MM.1S (cell line): Measurements from ENCODE around the gene IL1F10.
A peak's percentile ranks its signal among the peaks of the same experiment; 100 is the strongest.

ENCODE experiments used
- DNase-seq: peaks from one replicate; pipeline ENCODE4 v3.0.0-alpha.2; 2015
- H2AFZ ChIP-seq: fragments of 300-600 bp; sonication (generic); 2 replicates; pipeline ENCODE4 v1.6.0; 2016; ENCODE audit warnings: antibody characterized with exemption, low read length
- H3F3A ChIP-seq: fragments of 300-600 bp; sonication (generic); 2 replicates; pipeline ENCODE4 v1.6.1; 2016; ENCODE audit warnings: mild to moderate bottlenecking, antibody characterized with exemption, low read length, moderate library complexity, mixed read lengths; ENCODE audit not compliant: insufficient read depth
- H3K27ac ChIP-seq: fragments of 300-600 bp; sonication (generic); 2 replicates; pipeline ENCODE4 v1.5.1; 2016; ENCODE audit warnings: mild to moderate bottlenecking, low read length
- H3K27me3 ChIP-seq: fragments of 300-600 bp; sonication (generic); replicated peaks from 2 replicates; pipeline ENCODE4 v1.6.0; 2016; ENCODE audit warnings: low read length; ENCODE audit not compliant: insufficient read depth
- H3K36me3 ChIP-seq: fragments of 300-600 bp; sonication (generic); replicated peaks from 2 replicates; pipeline ENCODE4 v1.6.1; 2016; ENCODE audit warnings: mild to moderate bottlenecking, low read length, mixed read lengths; ENCODE audit not compliant: insufficient read depth
- H3K4me1 ChIP-seq: fragments of 300-600 bp; sonication (generic); 2 replicates; pipeline ENCODE4 v1.6.1; 2016; ENCODE audit warnings: low read length, mixed read lengths
- H3K4me2 ChIP-seq: fragments of 300-600 bp; sonication (generic); 2 replicates; pipeline ENCODE4 v1.6.0; 2016; ENCODE audit warnings: low read depth, low read length
- H3K4me3 ChIP-seq: fragments of 300-600 bp; sonication (generic); 2 replicates; pipeline ENCODE4 v1.5.1; 2016; ENCODE audit warnings: low read length, mixed read lengths
- H3K79me2 ChIP-seq: fragments of 300-600 bp; sonication (generic); 2 replicates; pipeline ENCODE4 v1.6.1; 2016; ENCODE audit warnings: mixed run types, low read length, mixed read lengths
- H3K9ac ChIP-seq: fragments of 300-600 bp; sonication (generic); 2 replicates; pipeline ENCODE4 v1.6.1; 2016; ENCODE audit warnings: low read length, mixed read lengths
- H3K9me2 ChIP-seq: fragments of 300-600 bp; sonication (generic); replicated peaks from 2 replicates; pipeline ENCODE4 v1.6.1; 2016; ENCODE audit warnings: mild to moderate bottlenecking, low read length, mixed read lengths; ENCODE audit not compliant: insufficient read depth
- H3K9me3 ChIP-seq: fragments of 300-600 bp; sonication (generic); replicated peaks from 2 replicates; pipeline ENCODE4 v1.6.1; 2016; ENCODE audit warnings: mild to moderate bottlenecking, low read length, mixed read lengths; ENCODE audit not compliant: insufficient read depth
- H4K20me1 ChIP-seq: fragments of 300-600 bp; sonication (generic); 2 replicates; pipeline ENCODE4 v1.6.1; 2016; ENCODE audit warnings: mild to moderate bottlenecking, low read length, moderate library complexity, mixed read lengths; ENCODE audit not compliant: insufficient read depth
- EZH2 ChIP-seq: fragments of 300-600 bp; sonication (generic); optimal IDR thresholded peaks from 2 replicates; pipeline ENCODE3; 2017; ENCODE audit warnings: low read depth, mild to moderate bottlenecking, antibody characterized with exemption, low read length, mixed read lengths
- EZH2phosphoT487 ChIP-seq: fragments of 300-600 bp; sonication (generic); IDR thresholded peaks from 2 replicates; pipeline ENCODE4 v1.6.1; 2018; ENCODE audit warnings: antibody characterized with exemption, low read length
- TF ChIP-seq, protein P1 (sequence below): fragments of 300-600 bp; sonication (generic); IDR thresholded peaks from 2 replicates; pipeline ENCODE4 v1.5.1; 2016; ENCODE audit warnings: antibody characterized with exemption, low read length, mixed read lengths

Gene IL1F10

DNA sequence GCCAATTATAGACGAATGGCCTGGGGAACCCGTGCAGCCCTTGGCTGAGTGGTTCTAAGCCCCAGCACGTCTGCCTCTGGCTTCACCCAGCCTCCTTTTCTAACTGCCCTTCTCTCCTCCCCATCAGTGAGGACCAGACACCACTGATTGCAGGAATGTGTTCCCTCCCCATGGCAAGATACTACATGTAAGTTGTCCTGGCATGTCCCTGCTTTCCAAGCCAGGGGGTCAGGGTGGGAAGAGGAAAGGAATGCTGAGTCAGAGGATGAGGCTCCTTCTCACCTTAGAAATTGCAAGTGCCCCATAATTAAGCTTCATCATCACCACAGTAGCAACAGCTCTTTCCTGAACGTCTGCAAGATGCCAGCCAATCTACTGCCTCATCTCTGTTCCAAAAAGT lies 4.8 kb downstream of the IL1F10 start:
- peaks cover 43% of the 10 kb centered on the region for H3K4me1 ChIP-seq
- no peaks in the 10 kb centered on the region for H3K27me3 ChIP-seq
- H3K9me2 ChIP-seq: no peaks in the 10 kb centered on the region
- no peaks in the 10 kb centered on the region for H3K79me2 ChIP-seq
- no peak overlapping the region for H2AFZ ChIP-seq
- no peak overlapping the region for H3K9ac ChIP-seq
- H3K9me3 ChIP-seq: no peaks in the 10 kb centered on the region
- H4K20me1 ChIP-seq: no peaks in the 10 kb centered on the region
- H3K4me3 ChIP-seq: no peak overlapping the region
- no peak overlapping the region for H3K4me2 ChIP-seq
- no peaks in the 10 kb centered on the region for H3K36me3 ChIP-seq
- H3F3A ChIP-seq: no peaks in the 10 kb centered on the region
- no peak for TF ChIP-seq EZH2phosphoT487
- TF ChIP-seq, protein P1, sequence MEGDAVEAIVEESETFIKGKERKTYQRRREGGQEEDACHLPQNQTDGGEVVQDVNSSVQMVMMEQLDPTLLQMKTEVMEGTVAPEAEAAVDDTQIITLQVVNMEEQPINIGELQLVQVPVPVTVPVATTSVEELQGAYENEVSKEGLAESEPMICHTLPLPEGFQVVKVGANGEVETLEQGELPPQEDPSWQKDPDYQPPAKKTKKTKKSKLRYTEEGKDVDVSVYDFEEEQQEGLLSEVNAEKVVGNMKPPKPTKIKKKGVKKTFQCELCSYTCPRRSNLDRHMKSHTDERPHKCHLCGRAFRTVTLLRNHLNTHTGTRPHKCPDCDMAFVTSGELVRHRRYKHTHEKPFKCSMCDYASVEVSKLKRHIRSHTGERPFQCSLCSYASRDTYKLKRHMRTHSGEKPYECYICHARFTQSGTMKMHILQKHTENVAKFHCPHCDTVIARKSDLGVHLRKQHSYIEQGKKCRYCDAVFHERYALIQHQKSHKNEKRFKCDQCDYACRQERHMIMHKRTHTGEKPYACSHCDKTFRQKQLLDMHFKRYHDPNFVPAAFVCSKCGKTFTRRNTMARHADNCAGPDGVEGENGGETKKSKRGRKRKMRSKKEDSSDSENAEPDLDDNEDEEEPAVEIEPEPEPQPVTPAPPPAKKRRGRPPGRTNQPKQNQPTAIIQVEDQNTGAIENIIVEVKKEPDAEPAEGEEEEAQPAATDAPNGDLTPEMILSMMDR: no peak
- TF ChIP-seq EZH2: no peak
- no peak for DNase-seq
- peak overlapping the region; percentile 75; the same call in 1 of the 2 replicates for H3K27ac ChIP-seq

DNA sequence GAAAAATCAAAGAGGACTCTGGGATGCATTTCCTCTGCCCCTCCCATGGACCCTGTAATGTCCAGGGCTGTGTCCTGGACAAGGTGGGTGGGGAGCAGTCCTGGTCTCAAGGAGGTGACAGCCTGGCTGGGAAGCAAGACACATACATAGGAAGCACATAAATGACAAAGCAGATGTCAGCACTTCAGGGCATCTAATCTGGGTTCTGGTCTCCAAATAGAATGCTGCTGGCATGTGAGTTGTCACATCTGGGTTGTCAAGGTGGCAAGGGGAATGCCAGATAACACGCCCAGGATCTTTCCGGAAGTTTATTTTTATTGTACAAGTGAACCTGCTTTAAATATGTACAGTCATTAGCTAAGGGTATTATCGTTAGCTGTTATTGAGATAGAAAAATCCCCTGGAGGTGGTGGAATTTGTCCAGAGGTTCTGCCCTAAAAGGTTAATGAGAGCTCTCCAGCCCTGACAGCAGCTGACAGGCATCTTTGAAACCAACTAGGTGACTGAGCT lies 5.6 kb downstream of the IL1F10 start:
- TF ChIP-seq EZH2phosphoT487: no peak
- TF ChIP-seq EZH2: no peak
- TF ChIP-seq, protein P1: no peak
- Histone ChIP-seq H3F3A (no peaks in the 10 kb centered on the region), H3K79me2 (no peaks in the 10 kb centered on the region), H3K9me3 (no peaks in the 10 kb centered on the region), H3K4me1 (peaks cover 43% of the 10 kb centered on the region), H3K4me2 (peak overlapping the region; percentile 17; the same call in 1 of the 2 replicates), H3K9me2 (no peaks in the 10 kb centered on the region), H3K27me3 (no peaks in the 10 kb centered on the region), H3K27ac (peak overlapping the region; percentile 75), H4K20me1 (no peaks in the 10 kb centered on the region), H2AFZ (no peak overlapping the region), H3K9ac (peak overlapping the region; percentile 13; the same call in 1 of the 2 replicates), H3K36me3 (no peaks in the 10 kb centered on the region), H3K4me3 (no peak overlapping the region)
- peak; percentile 58 for DNase-seq

DNA sequence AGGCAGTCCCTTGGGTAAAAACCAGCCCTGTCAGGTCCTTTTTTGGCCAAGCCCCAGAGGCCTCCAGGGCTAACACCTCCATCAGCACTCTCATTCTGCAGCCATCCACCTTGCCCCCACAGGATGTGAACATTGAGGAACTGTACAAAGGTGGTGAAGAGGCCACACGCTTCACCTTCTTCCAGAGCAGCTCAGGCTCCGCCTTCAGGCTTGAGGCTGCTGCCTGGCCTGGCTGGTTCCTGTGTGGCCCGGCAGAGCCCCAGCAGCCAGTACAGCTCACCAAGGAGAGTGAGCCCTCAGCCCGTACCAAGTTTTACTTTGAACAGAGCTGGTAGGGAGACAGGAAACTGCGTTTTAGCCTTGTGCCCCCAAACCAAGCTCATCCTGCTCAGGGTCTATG lies 7.3 kb downstream of the IL1F10 start:
- Histone ChIP-seq H3K4me1 (peaks cover 43% of the 10 kb centered on the region), H2AFZ (no peak overlapping the region), H4K20me1 (no peaks in the 10 kb centered on the region), H3K9me2 (no peaks in the 10 kb centered on the region), H3K36me3 (no peaks in the 10 kb centered on the region), H3K4me2 (no peak overlapping the region), H3F3A (no peaks in the 10 kb centered on the region), H3K9me3 (no peaks in the 10 kb centered on the region), H3K4me3 (no peak overlapping the region), H3K27me3 (no peaks in the 10 kb centered on the region), H3K9ac (no peak overlapping the region), H3K27ac (no peak overlapping the region), H3K79me2 (no peaks in the 10 kb centered on the region)
- no peak for DNase-seq
- no peak for TF ChIP-seq EZH2
- TF ChIP-seq, protein P1: no peak
- no peak for TF ChIP-seq EZH2phosphoT487
